ENCODE data around the gene ITGA1.

The ITGA1 gene

GRCh38 chr5:52869391-52869790 is 81.7 kb downstream of the ITGA1 start:
- no peaks in the 10 kb centered on the region for H3K27me3 ChIP-seq (ENCODE audit: control insufficient read depth, insufficient read depth, low read length)
- H3K27ac ChIP-seq (ENCODE audit: low read length), result no peak overlapping the region
- H3K9ac ChIP-seq (ENCODE audit: low read length), result no peak overlapping the region
- H3K9me3 ChIP-seq (ENCODE audit: control insufficient read depth, low read depth, low read length), result no peaks in the 10 kb centered on the region
- no peaks in the 10 kb centered on the region for H3K36me3 ChIP-seq (ENCODE audit: control insufficient read depth, low read depth, low read length)
- H3K4me3 ChIP-seq (ENCODE audit: low read length), result no peak overlapping the region
- H3K4me1 ChIP-seq (ENCODE audit: control insufficient read depth, low read depth, low read length), result no peaks in the 10 kb centered on the region

- Histone ChIP-seq H3K9ac (ENCODE audit: low read length) (no peak overlapping the region), H3K4me1 (ENCODE audit: control insufficient read depth, low read depth, low read length) (no peaks in the 10 kb centered on the region)
Observed at GRCh38 chr5:52870448-52870847, 82.7 kb downstream of the ITGA1 start.

GRCh38 chr5:52875827-52876226 is 88.1 kb downstream of the ITGA1 start:
- H3K4me1 ChIP-seq (ENCODE audit: control insufficient read depth, low read depth, low read length), result no peaks in the 10 kb centered on the region
- no peaks in the 10 kb centered on the region for H3K36me3 ChIP-seq (ENCODE audit: control insufficient read depth, low read depth, low read length)
- H3K27ac ChIP-seq (ENCODE audit: low read length), result no peak overlapping the region

More at GRCh38 chr5:52870448-52870847, 82.7 kb downstream of the ITGA1 start:
- H3K27me3 ChIP-seq (ENCODE audit: control insufficient read depth, insufficient read depth, low read length), result no peaks in the 10 kb centered on the region
- H3K9me3 ChIP-seq (ENCODE audit: control insufficient read depth, low read depth, low read length), result no peaks in the 10 kb centered on the region
- H3K4me3 ChIP-seq (ENCODE audit: low read length), result no peak overlapping the region
- H3K36me3 ChIP-seq (ENCODE audit: control insufficient read depth, low read depth, low read length), result no peaks in the 10 kb centered on the region
- H3K27ac ChIP-seq (ENCODE audit: low read length), result no peak overlapping the region

GRCh38 chr5:52876456-52876855 is 88.7 kb downstream of the ITGA1 start:
- no peak overlapping the region for H3K27ac ChIP-seq (ENCODE audit: low read length)
- no peak overlapping the region for H3K4me3 ChIP-seq (ENCODE audit: low read length)
- H3K36me3 ChIP-seq (ENCODE audit: control insufficient read depth, low read depth, low read length), result no peaks in the 10 kb centered on the region
- no peaks in the 10 kb centered on the region for H3K9me3 ChIP-seq (ENCODE audit: control insufficient read depth, low read depth, low read length)
- no peaks in the 10 kb centered on the region for H3K4me1 ChIP-seq (ENCODE audit: control insufficient read depth, low read depth, low read length)
- no peak overlapping the region for H3K9ac ChIP-seq (ENCODE audit: low read length)
- no peaks in the 10 kb centered on the region for H3K27me3 ChIP-seq (ENCODE audit: control insufficient read depth, insufficient read depth, low read length)

More at GRCh38 chr5:52875827-52876226, 88.1 kb downstream of the ITGA1 start:
- no peaks in the 10 kb centered on the region for H3K27me3 ChIP-seq (ENCODE audit: control insufficient read depth, insufficient read depth, low read length)
- H3K4me3 ChIP-seq (ENCODE audit: low read length), result no peak overlapping the region
- no peaks in the 10 kb centered on the region for H3K9me3 ChIP-seq (ENCODE audit: control insufficient read depth, low read depth, low read length)
- no peak overlapping the region for H3K9ac ChIP-seq (ENCODE audit: low read length)

GRCh38 chr5:52878656-52879055 is 90.9 kb downstream of the ITGA1 start:
- Histone ChIP-seq H3K9me3 (ENCODE audit: control insufficient read depth, low read depth, low read length) (no peaks in the 10 kb centered on the region), H3K4me1 (ENCODE audit: control insufficient read depth, low read depth, low read length) (no peaks in the 10 kb centered on the region), H3K4me3 (ENCODE audit: low read length) (no peak overlapping the region), H3K27ac (ENCODE audit: low read length) (no peak overlapping the region), H3K36me3 (ENCODE audit: control insufficient read depth, low read depth, low read length) (no peaks in the 10 kb centered on the region), H3K9ac (ENCODE audit: low read length) (no peak overlapping the region), H3K27me3 (ENCODE audit: control insufficient read depth, insufficient read depth, low read length) (no peaks in the 10 kb centered on the region)

- Histone ChIP-seq H3K27me3 (ENCODE audit: control insufficient read depth, insufficient read depth, low read length) (no peaks in the 10 kb centered on the region), H3K9ac (ENCODE audit: low read length) (no peak overlapping the region), H3K4me3 (ENCODE audit: low read length) (no peak overlapping the region), H3K27ac (ENCODE audit: low read length) (no peak overlapping the region), H3K36me3 (ENCODE audit: control insufficient read depth, low read depth, low read length) (no peaks in the 10 kb centered on the region), H3K4me1 (ENCODE audit: control insufficient read depth, low read depth, low read length) (no peaks in the 10 kb centered on the region), H3K9me3 (ENCODE audit: control insufficient read depth, low read depth, low read length) (no peaks in the 10 kb centered on the region)
Observed at GRCh38 chr5:52880541-52880940, 92.8 kb downstream of the ITGA1 start.

GRCh38 chr5:52881468-52881867 is 93.8 kb downstream of the ITGA1 start:
- Histone ChIP-seq H3K9me3 (ENCODE audit: control insufficient read depth, low read depth, low read length) (no peaks in the 10 kb centered on the region), H3K27me3 (ENCODE audit: control insufficient read depth, insufficient read depth, low read length) (no peaks in the 10 kb centered on the region), H3K36me3 (ENCODE audit: control insufficient read depth, low read depth, low read length) (no peaks in the 10 kb centered on the region), H3K9ac (ENCODE audit: low read length) (no peak overlapping the region), H3K27ac (ENCODE audit: low read length) (no peak overlapping the region), H3K4me1 (ENCODE audit: control insufficient read depth, low read depth, low read length) (no peaks in the 10 kb centered on the region), H3K4me3 (ENCODE audit: low read length) (no peak overlapping the region)

GRCh38 chr5:52883110-52883509 is 95.4 kb downstream of the ITGA1 start:
- Histone ChIP-seq H3K9me3 (ENCODE audit: control insufficient read depth, low read depth, low read length) (no peaks in the 10 kb centered on the region), H3K27me3 (ENCODE audit: control insufficient read depth, insufficient read depth, low read length) (no peaks in the 10 kb centered on the region), H3K9ac (ENCODE audit: low read length) (no peak overlapping the region), H3K27ac (ENCODE audit: low read length) (no peak overlapping the region), H3K36me3 (ENCODE audit: control insufficient read depth, low read depth, low read length) (no peaks in the 10 kb centered on the region), H3K4me3 (ENCODE audit: low read length) (no peak overlapping the region), H3K4me1 (ENCODE audit: control insufficient read depth, low read depth, low read length) (no peaks in the 10 kb centered on the region)

GRCh38 chr5:52884453-52884852 is 96.7 kb downstream of the ITGA1 start:
- no peak overlapping the region for H3K4me3 ChIP-seq (ENCODE audit: low read length)
- no peaks in the 10 kb centered on the region for H3K36me3 ChIP-seq (ENCODE audit: control insufficient read depth, low read depth, low read length)
- H3K4me1 ChIP-seq (ENCODE audit: control insufficient read depth, low read depth, low read length), result no peaks in the 10 kb centered on the region
- H3K27me3 ChIP-seq (ENCODE audit: control insufficient read depth, insufficient read depth, low read length), result no peaks in the 10 kb centered on the region
- H3K9ac ChIP-seq (ENCODE audit: low read length), result no peak overlapping the region
- H3K9me3 ChIP-seq (ENCODE audit: control insufficient read depth, low read depth, low read length), result no peaks in the 10 kb centered on the region
- H3K27ac ChIP-seq (ENCODE audit: low read length), result no peak overlapping the region

GRCh38 chr5:52885614-52886013 is 97.9 kb downstream of the ITGA1 start:
- Histone ChIP-seq H3K36me3 (ENCODE audit: control insufficient read depth, low read depth, low read length) (no peaks in the 10 kb centered on the region), H3K27ac (ENCODE audit: low read length) (no peak overlapping the region), H3K9me3 (ENCODE audit: control insufficient read depth, low read depth, low read length) (no peaks in the 10 kb centered on the region), H3K4me3 (ENCODE audit: low read length) (no peak overlapping the region), H3K9ac (ENCODE audit: low read length) (no peak overlapping the region), H3K4me1 (ENCODE audit: control insufficient read depth, low read depth, low read length) (no peaks in the 10 kb centered on the region), H3K27me3 (ENCODE audit: control insufficient read depth, insufficient read depth, low read length) (no peaks in the 10 kb centered on the region)

- no peaks in the 10 kb centered on the region for H3K27me3 ChIP-seq (ENCODE audit: control insufficient read depth, insufficient read depth, low read length)
- H3K36me3 ChIP-seq (ENCODE audit: control insufficient read depth, low read depth, low read length), result no peaks in the 10 kb centered on the region
- H3K4me3 ChIP-seq (ENCODE audit: low read length), result no peak overlapping the region
- H3K9ac ChIP-seq (ENCODE audit: low read length), result no peak overlapping the region
- no peak overlapping the region for H3K27ac ChIP-seq (ENCODE audit: low read length)
- H3K4me1 ChIP-seq (ENCODE audit: control insufficient read depth, low read depth, low read length), result no peaks in the 10 kb centered on the region
- no peaks in the 10 kb centered on the region for H3K9me3 ChIP-seq (ENCODE audit: control insufficient read depth, low read depth, low read length)
Observed at GRCh38 chr5:52886206-52886605, 98.5 kb downstream of the ITGA1 start.

- no peaks in the 10 kb centered on the region for H3K9me3 ChIP-seq (ENCODE audit: control insufficient read depth, low read depth, low read length)
- H3K27me3 ChIP-seq (ENCODE audit: control insufficient read depth, insufficient read depth, low read length), result no peaks in the 10 kb centered on the region
Observed at GRCh38 chr5:52887066-52887465, 99.3 kb downstream of the ITGA1 start.

More at GRCh38 chr5:52887066-52887465, 99.3 kb downstream of the ITGA1 start:
- H3K27ac ChIP-seq (ENCODE audit: low read length), result no peak overlapping the region
- H3K4me1 ChIP-seq (ENCODE audit: control insufficient read depth, low read depth, low read length), result no peaks in the 10 kb centered on the region
- no peak overlapping the region for H3K4me3 ChIP-seq (ENCODE audit: low read length)
- no peak overlapping the region for H3K9ac ChIP-seq (ENCODE audit: low read length)
- no peaks in the 10 kb centered on the region for H3K36me3 ChIP-seq (ENCODE audit: control insufficient read depth, low read depth, low read length)
